Kidney glomerular epithelial cell (primary cell): ENCODE data around the gene SELENOK.
A peak's percentile ranks its signal among the peaks of the same experiment; 100 is the strongest.
"Not testable (repeated sequence)": the region's sequence is repeated elsewhere in the genome, so short reads cannot be mapped to it uniquely, and the experiment has no call there.

Experiments
- DNase-seq: peaks from one replicate; lab custom pipeline; 2025; lab: John Stamatoyannopoulos, UW

The SELENOK gene

GRCh38 chr3:53891497-53892285 is at the start of gene SELENOK:
Gene SELENOK (minus strand): TSS chr3:53891859.
- peak; percentile 98 for DNase-seq

DNA sequence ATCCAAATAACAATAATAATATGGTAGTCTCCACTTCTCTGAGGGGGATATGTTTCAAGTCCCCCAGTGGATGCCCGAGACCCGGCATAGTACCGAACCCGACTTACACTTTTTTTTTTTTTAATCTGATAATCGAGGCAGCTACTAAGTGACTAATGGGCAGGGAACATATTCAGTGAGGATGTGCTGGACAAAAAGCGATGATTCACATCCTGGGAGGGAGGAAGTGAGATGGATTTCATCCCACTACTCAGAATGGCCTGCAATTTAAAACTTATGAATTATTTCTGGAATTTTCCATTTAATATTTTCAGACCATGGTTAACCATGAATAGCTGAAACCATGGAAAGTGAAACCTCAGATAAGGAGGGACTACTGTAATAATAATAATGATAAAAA is 49.5 kb upstream of the SELENOK start:
- no peak for DNase-seq

DNA sequence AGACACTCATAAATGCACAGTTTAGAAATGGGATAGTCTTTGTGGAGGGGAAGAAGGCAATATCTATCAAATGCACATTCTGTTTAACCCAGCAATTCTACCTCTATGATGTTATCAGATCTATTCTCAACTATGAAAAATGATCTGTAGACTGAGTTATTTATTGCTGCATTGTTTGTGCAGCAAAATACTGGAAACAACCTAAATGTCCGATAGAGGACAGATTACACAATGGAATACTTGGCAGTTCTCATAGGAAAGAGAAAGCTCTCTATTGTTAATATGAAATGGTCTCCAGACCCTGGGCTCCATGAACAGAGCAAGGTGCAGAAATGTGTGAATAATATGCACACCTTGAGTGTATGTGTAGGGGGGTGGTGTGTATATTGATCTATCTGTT is 49.0 kb upstream of the SELENOK start:
- DNase-seq = no peak

- DNase-seq = no peak
These were observed 48.2 kb upstream of the SELENOK start for GRCh38 chr3:53939813-53940212.

DNA sequence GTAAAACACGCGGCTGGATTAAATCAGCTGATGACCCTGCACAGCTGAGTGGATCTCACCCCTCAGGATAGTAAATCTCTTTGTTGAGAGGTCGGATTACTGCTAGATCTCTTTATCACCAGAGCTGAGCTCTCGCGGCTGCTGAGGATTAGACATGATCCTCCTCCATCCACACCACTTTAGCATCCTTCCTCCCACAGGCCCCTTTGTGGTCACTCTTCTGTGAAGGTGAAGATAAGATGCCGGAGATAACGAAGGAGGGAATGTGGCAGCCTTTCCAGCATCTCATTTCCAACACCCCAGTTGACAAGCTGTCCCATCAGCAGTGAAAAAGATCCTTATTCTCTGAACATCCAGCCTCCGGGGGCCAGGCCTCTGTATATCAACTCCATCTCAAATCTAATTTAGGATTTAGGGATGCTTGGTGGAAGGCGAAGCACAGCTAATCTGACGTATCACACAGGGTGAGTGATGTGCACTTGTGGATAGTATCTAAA is 47.5 kb upstream of the SELENOK start:
- no peak for DNase-seq

DNA sequence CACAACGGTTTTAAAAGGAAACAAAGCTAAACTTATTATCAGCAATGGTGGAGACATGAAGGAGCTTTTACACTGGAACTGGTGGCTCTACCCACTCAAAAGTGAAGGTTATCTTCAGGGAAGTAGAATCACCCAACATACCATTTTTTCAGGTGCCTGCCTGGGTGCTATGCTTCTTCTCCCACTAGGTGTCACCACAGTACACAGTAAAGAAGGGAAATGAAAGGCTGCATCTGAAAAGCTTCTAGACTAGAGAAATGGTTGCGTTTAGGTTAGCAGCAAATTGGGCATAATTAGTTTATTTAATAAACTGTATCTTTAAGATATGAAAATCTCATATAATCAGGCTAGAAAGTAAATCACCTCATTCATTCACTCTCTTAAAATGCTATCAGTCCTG is 47.0 kb upstream of the SELENOK start:
- peak; percentile 64 for DNase-seq

GRCh38 chr3:53936347-53936746 is 44.7 kb upstream of the SELENOK start:
- no peak for DNase-seq

GRCh38 chr3:53935283-53935901 is 43.7 kb upstream of the SELENOK start:
- no peak for DNase-seq

- DNase-seq = not testable (repeated sequence)
These were observed 35.7 kb upstream of the SELENOK start for GRCh38 chr3:53927208-53927872.

DNA sequence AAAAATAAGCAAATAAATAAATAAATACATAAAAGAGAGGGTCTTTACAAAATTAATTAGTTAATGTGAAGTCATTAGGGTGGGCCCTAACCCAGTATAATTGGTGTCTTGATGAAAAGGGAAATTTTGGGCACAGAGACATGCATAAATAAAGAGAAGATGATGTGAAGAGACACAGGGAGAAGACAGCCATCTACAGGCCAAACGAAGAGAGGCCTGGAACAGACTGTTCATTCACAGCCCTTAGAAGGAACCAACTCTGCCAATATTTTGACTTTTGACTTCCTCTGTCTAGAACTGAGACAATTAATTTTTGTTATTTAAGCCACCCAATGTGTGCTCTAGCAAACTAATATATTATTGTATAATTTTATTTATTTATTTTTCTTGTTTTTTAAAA is 29.6 kb upstream of the SELENOK start:
- peak; percentile 3 for DNase-seq

GRCh38 chr3:53919741-53920140 is 28.1 kb upstream of the SELENOK start:
- no peak for DNase-seq

- no peak for DNase-seq
These were observed 21.7 kb upstream of the SELENOK start for GRCh38 chr3:53913401-53913800.

DNA sequence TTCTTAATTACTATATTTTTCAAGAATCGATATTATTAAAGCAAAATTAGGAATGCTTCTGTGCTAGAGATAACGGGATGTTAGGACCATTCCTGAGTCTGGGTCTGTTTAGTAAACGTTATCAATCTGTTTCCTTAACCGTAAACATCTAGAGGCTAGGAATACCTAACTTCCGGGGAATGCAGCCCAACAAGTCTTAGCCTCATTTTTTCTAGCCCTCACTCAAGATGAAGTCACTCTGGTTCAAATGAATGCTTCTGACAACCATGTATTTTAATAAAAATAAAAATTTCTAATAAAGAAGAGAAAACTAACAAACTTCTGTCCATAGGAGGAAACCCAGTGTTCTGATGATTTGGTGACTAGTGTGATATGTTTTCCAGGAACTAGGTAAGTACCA is 11.1 kb upstream of the SELENOK start:
- no peak for DNase-seq

DNA sequence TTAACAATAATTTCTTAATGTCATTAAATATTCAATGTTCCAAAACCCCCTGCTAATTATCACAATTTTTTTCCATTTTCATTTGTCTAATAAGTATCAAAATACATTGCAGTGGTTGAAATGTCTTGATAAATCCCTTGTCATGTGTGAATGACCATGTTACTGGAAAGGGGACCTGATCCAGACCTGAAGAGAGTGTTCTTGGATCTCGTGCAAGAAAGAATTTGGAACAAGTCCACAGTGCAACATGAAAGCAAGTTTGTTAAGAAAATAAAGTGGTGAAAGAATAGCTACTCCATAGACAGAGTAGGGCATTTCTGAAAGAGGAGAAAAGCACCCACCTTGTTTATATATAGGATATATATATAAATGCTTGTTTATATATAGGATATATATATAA is 10.4 kb upstream of the SELENOK start:
- DNase-seq = no peak

- DNase-seq = no peak
These were observed 9.1 kb upstream of the SELENOK start for GRCh38 chr3:53900666-53901331.

DNA sequence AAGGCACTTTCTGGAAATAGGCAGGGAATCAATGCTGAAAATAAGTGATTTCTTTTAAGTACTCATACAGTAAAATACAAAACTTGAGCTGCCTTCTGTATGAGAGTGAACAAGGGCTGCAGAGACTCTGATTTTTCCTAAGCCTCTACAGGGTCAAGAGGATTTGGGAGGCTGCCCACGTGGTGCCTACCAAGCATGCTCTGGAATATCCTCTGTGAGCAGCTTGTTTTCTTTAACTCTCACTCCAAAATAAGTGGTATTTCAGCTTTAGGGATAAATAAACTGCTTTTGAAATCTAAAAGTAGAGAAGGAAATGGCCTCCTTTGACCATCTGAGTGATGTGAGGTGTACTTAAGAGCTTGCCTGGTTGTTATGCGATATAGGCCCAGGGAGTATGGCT is 8.1 kb upstream of the SELENOK start:
- DNase-seq = no peak

- no peak for DNase-seq
These were observed 603 bp upstream of the SELENOK start for GRCh38 chr3:53892286-53892637.

GRCh38 chr3:53890726-53891475 is 758 bp downstream of the SELENOK start:
- peak; percentile 51 for DNase-seq

GRCh38 chr3:53888232-53888631 is 3.4 kb downstream of the SELENOK start:
- no peak for DNase-seq

DNA sequence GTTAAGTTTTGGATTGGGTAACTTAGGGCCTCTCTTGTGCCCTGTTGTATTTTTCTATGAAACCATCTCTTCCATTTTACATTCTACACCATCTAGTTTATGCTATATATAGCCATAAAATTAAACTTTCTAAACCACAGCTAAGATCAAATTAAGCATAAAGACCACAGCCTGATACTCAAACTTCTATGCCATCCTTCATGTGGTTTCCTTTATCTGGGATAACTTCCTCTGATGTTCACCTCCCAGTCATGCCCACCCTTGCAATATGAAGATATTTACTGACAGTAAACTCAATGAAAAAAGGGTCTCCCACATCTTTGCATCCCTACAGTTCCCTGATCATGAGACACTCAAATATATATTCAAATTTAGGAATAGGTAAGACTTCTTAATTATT is 4.2 kb downstream of the SELENOK start:
- no peak for DNase-seq

DNA sequence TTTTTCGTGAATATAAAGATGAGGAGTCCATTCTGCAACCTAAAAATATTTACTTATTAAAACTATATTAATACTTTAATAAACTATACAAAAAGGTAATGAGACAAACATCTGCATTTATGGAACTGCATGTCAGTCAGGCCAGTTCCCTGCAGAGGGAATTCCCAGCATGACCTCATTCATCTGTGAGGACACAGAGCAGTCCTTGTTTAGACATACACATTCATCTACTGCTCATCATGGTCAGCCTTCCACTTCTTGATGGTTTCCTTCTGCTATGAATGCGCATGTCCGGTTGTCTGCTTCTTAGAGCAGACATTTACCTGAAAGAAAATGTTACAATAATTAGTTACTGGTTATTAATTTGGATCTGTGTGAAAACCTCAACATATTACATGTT is 6.4 kb downstream of the SELENOK start:
- DNase-seq = no peak

GRCh38 chr3:53884623-53885022 is 7.0 kb downstream of the SELENOK start:
- no peak for DNase-seq
